Endometrium (tissue), 2 donors: Measurements from ENCODE around the gene SP140L.

Experiments
- FAIRE-seq: peaks from 2 replicates; lab custom pipeline; 2012; peaks lifted over from hg19 to GRCh38; lab: Jason Lieb, UNC
- donor health status: control.
- donor health status: control.

Gene SP140L

DNA sequence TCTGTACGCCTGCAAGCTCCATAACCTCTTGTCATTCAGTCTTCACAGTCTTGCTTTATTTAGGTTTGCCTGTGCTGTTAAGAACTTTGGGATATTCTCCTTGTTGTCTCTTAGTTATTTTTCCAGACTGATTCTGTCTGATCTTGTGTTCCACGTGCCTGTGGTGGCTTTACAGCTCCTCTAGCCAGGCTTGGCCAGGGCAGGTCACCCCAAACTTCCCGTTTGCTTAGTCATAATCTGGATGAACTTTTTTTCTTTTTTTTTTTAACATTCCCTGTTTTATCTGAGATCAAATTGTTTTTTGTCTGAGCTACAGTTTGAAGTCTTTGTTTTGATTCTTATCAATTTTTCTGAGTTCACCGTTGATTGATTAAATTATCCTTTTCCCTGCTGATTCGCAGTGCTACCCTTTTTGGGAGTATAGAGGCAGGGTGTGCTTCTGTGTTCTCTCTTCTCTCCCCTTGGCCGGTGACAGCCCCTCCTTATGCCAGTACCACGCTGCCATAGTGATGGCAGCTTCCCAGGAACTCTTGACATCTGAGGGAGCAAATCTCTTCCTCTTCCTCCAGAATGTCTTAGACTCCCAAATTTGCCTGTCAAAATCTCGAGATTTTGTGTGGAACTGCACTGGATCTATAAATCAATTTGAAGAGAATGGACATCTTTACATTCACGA lies 91.5 kb downstream of the SP140L start:
- FAIRE-seq = no peak

- FAIRE-seq = no peak
These were observed 92.2 kb downstream of the SP140L start for GRCh38 chr2:230419181-230419580.

- no peak for FAIRE-seq
These were observed 95.2 kb downstream of the SP140L start for GRCh38 chr2:230422149-230422548.

DNA sequence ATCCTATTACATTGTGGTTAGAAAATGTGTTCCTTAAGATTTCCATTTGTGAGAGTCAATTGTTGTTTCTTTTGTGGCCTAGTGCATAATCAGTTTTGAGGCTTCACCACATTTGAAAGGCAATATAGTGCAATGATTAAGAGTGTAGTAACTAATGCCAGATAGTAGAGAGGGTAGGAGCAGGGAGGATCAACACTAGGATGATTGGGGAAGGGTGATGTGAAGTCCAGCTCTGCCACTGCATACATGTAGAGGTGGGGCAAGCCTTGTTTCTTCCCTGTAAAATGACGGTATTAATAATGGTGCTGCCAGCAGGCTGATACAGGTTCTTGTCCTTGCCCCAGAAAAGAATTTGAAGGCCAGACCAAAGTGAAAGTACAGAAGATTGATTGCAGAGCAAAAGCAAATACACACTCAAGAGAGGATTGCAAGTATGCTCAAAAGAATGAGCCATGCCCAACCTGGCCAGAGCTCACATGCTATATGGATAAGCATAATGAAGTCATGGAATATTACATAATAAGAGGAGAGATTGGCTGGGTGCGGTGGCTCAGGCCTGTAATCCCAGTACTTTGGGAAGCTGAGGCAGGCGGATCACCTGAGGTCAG lies 97.0 kb downstream of the SP140L start:
- FAIRE-seq = no peak

GRCh38 chr2:230425377-230425776 lies 98.4 kb downstream of the SP140L start:
- no peak for FAIRE-seq

- no peak for FAIRE-seq
These were observed 102.5 kb downstream of the SP140L start for GRCh38 chr2:230429513-230429912.

GRCh38 chr2:230430957-230431910 lies 104.2 kb downstream of the SP140L start:
- no peak for FAIRE-seq

DNA sequence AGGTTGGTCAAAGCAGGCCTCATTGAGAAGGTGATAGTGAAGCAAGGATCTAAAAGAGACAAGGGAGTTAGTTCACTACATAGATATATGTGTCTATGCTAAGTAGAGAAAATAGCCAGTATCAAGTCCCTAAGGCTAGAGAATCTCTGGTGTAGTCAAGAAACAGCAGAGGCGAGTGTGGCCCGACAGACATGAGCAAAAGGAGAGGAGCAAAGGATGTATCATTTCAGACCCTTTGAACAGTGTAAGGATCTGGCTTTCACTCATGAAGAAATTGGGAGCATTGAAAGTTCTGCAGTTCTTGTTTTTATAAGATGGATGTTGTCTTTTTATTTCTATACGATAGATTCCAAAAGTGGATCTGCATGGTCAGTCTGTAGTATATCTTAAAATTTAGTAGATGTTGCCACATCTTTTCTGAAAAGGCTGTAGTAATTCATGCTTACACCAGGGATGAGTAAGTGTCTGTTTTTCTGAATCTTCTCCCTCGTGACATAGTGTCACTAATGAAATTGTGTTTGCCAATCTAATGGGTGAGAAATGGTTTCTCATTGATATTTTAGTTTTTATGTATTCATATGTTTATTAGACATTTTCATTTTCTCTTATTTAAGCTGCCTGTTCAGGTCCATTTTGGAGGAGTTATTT lies 107.8 kb downstream of the SP140L start:
- no peak for FAIRE-seq

GRCh38 chr2:230435431-230435830 lies 108.4 kb downstream of the SP140L start:
- FAIRE-seq = no peak

- peak; percentile 15 for FAIRE-seq
These were observed 112.1 kb downstream of the SP140L start for GRCh38 chr2:230439121-230439520.

DNA sequence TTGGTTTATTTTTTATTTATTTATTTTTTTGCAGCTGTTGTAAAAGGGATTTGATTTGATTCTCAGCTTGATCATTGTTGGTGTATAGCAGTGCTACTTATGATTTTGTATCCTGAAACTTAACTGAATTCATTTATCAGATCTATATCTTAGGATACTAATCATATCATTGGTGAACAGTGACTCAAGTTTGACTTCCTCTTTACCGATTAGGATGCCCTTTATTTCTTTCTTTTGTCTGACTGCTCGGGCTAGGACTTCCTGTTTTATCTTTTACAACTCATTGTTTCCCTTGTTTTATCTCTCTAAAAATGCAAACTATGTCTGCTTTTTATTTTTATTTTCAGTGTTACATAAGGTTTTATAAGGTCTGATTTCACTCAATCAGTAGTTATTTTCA lies 112.6 kb downstream of the SP140L start:
- FAIRE-seq = peak; percentile 8

DNA sequence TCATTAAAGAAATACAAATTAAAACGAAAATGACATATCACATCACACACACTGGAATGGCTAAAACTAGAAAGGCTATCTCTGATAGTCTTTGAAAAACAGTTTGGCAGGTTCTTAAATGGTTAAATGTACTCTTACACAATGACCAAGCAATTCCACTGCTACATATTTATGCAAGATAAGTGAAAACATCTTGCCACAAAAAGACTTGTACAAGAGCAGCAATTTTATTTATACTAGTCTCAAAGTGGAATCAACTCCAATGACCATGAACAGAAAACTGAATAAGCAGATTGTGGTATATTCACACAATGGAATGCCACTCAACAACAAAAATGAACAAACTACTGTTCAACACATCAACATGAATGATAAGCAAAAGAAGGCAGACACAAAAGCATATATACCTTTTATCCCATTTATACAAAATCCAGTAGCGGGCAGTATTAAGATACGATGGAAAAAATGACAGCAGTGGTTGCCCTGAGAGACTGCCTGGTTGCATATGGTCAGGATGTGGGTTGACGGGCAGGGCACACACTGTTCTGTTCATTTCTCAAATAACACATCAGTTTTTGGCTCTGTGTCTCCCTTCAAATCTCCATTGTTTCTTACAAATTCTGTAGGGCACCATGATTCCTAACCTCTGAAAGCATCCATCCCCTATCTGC lies 114.4 kb downstream of the SP140L start:
- FAIRE-seq = peak; percentile 41

DNA sequence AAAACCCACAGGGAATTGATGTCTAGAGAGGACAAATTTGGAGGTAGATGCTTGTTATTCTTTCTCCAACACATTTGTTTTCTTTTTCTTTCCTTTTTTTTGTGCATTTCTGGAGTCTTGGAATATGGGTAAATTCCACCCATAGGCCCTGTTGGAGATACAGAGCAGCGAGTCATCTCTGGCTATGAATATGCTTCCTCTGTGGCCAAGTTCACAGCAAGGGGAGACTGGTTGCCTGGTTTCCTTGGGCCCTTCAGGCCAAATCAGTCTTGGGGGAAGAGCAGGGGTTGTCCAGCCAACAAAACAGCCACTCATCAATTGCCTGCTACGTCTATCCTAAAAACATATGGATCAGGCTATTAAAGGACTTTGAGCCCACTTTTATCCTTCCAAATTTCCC lies 116.5 kb downstream of the SP140L start:
- FAIRE-seq = no peak

DNA sequence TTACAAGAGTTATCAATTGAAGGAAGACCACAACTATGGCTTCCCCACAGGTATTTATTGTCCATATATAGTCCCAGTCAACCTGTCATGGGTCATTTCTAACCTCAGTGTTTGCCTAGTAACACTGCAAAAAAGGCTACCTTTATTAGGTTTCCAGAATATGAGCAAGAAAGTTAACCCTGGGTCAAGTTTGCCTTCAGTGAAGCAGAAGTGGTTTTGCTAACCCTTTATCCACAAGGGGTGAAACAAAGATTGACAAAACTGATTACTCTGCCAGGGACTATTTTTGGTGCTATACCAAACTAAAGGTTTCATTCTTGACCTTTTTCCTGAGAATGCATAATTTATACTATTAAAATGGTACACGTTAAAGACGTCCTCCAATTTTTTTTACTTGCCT lies 117.8 kb downstream of the SP140L start:
- FAIRE-seq = no peak

GRCh38 chr2:230447036-230447435 lies 120.0 kb downstream of the SP140L start:
- no peak for FAIRE-seq

DNA sequence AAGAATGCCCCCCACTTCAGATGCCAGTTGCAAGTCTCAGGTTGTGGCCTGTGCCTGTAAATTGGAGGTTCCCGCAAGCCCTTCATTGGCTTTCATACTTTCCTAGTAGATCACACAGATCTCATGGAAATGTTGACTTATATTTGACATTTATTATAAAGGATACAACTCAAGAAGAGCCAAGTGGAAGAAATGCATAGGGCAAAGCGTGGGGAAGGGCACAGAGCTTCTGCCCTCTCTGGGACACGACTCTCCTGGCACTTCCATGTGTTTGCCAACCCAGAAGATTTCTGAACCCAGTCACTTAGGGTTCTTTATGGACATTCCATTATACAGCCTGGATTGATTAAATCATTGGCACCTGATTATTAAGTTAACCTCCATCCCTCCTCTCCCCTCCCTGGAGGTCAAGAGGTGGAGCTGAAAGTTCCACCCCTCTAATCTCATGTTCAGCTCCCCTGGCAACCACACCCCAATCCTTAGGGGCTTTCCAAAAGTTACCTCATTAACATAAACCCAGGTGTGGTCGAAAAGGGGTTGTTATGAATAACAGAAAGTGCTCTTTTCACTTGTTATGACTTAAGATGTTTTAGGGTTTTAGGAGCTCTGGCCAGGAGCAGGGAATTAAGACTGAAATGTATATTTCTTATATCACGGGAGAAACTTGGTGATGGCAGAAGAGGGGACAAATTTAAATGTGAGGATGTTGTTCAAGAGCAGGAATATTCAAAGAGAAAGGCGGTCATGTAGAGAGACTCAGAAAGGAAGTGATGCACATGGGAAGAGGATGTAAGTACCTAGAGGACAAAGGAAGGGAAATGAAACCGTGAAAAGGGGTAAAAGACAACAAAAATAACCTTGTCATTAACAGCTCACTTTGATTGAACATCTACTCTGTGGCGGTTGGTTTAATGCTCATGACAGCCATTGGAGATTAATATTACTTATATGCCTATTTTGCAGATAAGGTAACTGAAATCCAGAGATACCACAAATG lies 120.8 kb downstream of the SP140L start:
- FAIRE-seq = no peak

DNA sequence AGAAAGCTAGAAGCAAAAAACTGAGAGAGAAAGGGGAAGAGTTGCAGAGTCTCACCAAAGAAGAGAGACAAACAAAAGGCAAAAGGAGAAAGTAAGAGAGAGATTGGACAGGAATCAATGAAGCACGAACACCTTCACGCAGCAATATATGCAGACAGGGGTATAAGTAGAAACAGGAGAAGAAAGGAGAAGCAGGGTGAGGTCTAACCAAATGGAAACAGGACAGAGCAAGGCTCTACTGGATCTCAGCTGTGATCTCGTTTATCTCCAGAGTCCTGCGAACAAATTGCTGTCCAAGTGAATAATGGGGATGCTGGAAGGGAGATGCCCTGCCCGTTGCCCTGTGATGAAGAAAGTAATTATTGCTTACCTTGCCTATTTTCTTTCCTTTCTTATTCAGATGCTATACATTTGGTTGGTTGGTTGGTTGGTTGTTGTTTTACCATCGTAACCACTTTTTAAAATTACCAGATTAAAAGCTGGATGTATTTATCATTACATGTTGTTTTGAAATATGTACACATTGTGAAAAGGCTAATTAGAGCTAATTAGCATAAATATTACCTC lies 123.0 kb downstream of the SP140L start:
- FAIRE-seq = no peak

DNA sequence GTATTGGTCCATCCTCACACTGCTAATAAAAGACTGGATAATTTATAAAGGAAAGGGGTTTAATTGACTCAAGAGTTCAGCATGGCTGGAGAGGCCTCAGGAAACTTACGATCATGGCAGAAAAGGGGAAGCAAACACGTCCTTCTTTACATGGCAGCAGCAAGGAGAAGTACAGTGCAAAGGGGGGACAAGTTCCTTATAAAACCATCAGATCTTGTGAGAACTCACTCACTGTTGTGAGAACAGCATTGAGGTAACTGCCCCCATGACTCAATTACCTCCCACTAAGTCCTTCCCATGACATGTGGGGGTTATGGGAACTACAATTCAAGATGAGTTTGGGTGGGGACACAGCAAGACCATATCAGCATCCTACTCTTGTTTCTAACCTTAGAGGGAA lies 126.0 kb downstream of the SP140L start:
- FAIRE-seq = no peak
